HCT116 (cell line): ENCODE data around the gene KNDC1. TPM values are rescaled to one million over a fixed set of nuclear protein-coding genes. Genes with fewer than 3 reads are reported as not detected.

Experiments used
- ATAC-seq: fragments of 200-7000 bp; cut with Tn5 transposase; 2 replicates; pipeline ENCODE4 v1.9.1; 2020; ENCODE audit warnings: mild to moderate bottlenecking, moderate library complexity
- BruUV-seq: library from RNA; stranded (reverse); fragments of 400-500 nt; replicated peaks from 2 replicates; lab custom pipeline; 2021; lab: Mats Ljungman, UMichigan
- CTCF ChIA-PET: fragments of 300-600 bp; sonication (Branson Sonifier 250); formaldehyde crosslinking; loops from one replicate; lab custom pipeline; 2021; ENCODE audit warnings: antibody characterized with exemption; lab: Charles Lee
- POLR2A ChIA-PET: fragments of 300-600, 350-600 bp; sonication (Branson Sonifier 250); formaldehyde crosslinking; loops from one replicate; lab custom pipeline; 2021; ENCODE audit warnings: antibody characterized with exemption; lab: Charles Lee
- RAD21 ChIA-PET, 2 experiments: fragments of 300-600 bp; sonication (Branson Sonifier 250); formaldehyde crosslinking; loops; one replicate each; lab custom pipeline; 2023; ENCODE audit warnings: low total read pairs in 2 of 2; ENCODE audit not compliant: uncharacterized antibody in 2 of 2, unreplicated experiment in 2 of 2, low non-redundant PET in 1 of 2; lab: Charles Lee
- DNase-seq: peaks from one replicate; pipeline ENCODE4 v3.0.0-alpha.2; 2010; ENCODE audit warnings: low read depth, low spot score
- H2AFZ ChIP-seq: fragments of 200-600 bp; shearing (Covaris generic), sonication (generic); 2 replicates; pipeline ENCODE4 v1.6.1; 2017; ENCODE audit warnings: low read depth, mixed run types, mixed read lengths, antibody characterized with exemption, low read length; ENCODE audit not compliant: poor library complexity, severe bottlenecking
- H3K27ac ChIP-seq: 2 replicates; pipeline ENCODE4 v1.5.1; 2012; ENCODE audit warnings: low read depth, low read length
- H3K27me3 ChIP-seq: fragments of 200-600 bp; sonication (generic); 2 replicates; pipeline ENCODE4 v1.6.1; 2016; ENCODE audit warnings: mixed run types, low read length, mixed read lengths; ENCODE audit not compliant: insufficient read depth
- H3K36me3 ChIP-seq, 2 experiments: fragments of 200-500 bp in 1 of 2; fragments of 200-600 bp in 1 of 2; sonication (Bioruptor generic) in 1 of 2; sonication (generic) in 1 of 2; 2 replicates each; pipeline versions ENCODE4 v1.5.1 to v1.6.1; 2014 to 2016; ENCODE audit warnings: low read length in 2 of 2, inconsistent platforms in 1 of 2, mixed read lengths in 1 of 2, mixed run types in 1 of 2; ENCODE audit not compliant: insufficient read depth in 2 of 2, control insufficient read depth in 1 of 2
- H3K4me1 ChIP-seq, 2 experiments: fragments of 200-600 bp in 1 of 2; sonication (generic) in 1 of 2; 2 replicates each; pipeline versions ENCODE4 v1.5.1 to v1.6.1; 2012 to 2017; ENCODE audit warnings: low read length in 2 of 2, inconsistent platforms in 1 of 2, mild to moderate bottlenecking in 1 of 2, mixed read lengths in 1 of 2, mixed run types in 1 of 2, moderate library complexity in 1 of 2; ENCODE audit not compliant: insufficient read depth in 2 of 2, control insufficient read depth in 1 of 2
- H3K4me2 ChIP-seq: fragments of 200-600 bp; sonication (generic); 2 replicates; pipeline ENCODE4 v1.6.1; 2017; ENCODE audit warnings: mixed run types, low read length, mixed read lengths
- H3K4me3 ChIP-seq, 2 experiments: fragments of 200-600 bp in 1 of 2; sonication (generic) in 1 of 2; replicated peaks in 1 of 2; 2 replicates each; pipeline ENCODE4 v1.5.1; 2011 to 2016; ENCODE audit warnings: low read length in 2 of 2, control low read depth in 1 of 2, low read depth in 1 of 2, mild to moderate bottlenecking in 1 of 2, mixed read lengths in 1 of 2, mixed run types in 1 of 2
- H3K79me2 ChIP-seq: fragments of 200-600 bp; sonication (generic); 2 replicates; pipeline ENCODE4 v1.6.1; 2017; ENCODE audit warnings: mild to moderate bottlenecking, mixed run types, low read length, moderate library complexity, mixed read lengths; ENCODE audit not compliant: insufficient read depth
- H3K9ac ChIP-seq: fragments of 200-600 bp; sonication (generic); 2 replicates; pipeline ENCODE4 v1.6.1; 2016; ENCODE audit warnings: low read length, mixed read lengths
- H3K9me2 ChIP-seq: fragments of 200-600 bp; sonication (generic), shearing (Covaris generic); 2 replicates; pipeline ENCODE4 v1.6.1; 2017; ENCODE audit warnings: mixed run types, mild to moderate bottlenecking, moderate library complexity; ENCODE audit not compliant: insufficient read depth
- H3K9me3 ChIP-seq, 2 experiments: fragments of 200-500 bp in 1 of 2; fragments of 200-600 bp in 1 of 2; sonication (Bioruptor generic) in 1 of 2; sonication (generic) in 1 of 2; 2 replicates each; pipeline ENCODE4 v1.6.1; 2014 to 2017; ENCODE audit warnings: low read length in 2 of 2, mixed read lengths in 2 of 2, inconsistent platforms in 1 of 2, low read depth in 1 of 2, mild to moderate bottlenecking in 1 of 2, mixed run types in 1 of 2, moderate library complexity in 1 of 2; ENCODE audit not compliant: control insufficient read depth in 1 of 2, insufficient read depth in 1 of 2
- H4K20me1 ChIP-seq: fragments of 200-600 bp; sonication (generic), shearing (Covaris generic); 2 replicates; pipeline ENCODE4 v1.6.1; 2017; ENCODE audit warnings: mixed run types, mild to moderate bottlenecking, moderate library complexity; ENCODE audit not compliant: insufficient read depth
- ATF3 ChIP-seq: IDR thresholded peaks from 2 replicates; pipeline ENCODE4 v1.6.1; 2012
- CBX3 ChIP-seq: IDR thresholded peaks from 2 replicates; pipeline ENCODE4 v1.6.1; 2012; ENCODE audit warnings: low read depth
- CEBPB ChIP-seq: IDR thresholded peaks from 2 replicates; pipeline ENCODE4 v1.6.1; 2012; ENCODE audit warnings: low read depth
- EGR1 ChIP-seq: IDR thresholded peaks from 2 replicates; pipeline ENCODE4 v1.6.1; 2012; ENCODE audit warnings: low read depth
- ELF1 ChIP-seq: IDR thresholded peaks from 2 replicates; pipeline ENCODE4 v1.6.1; 2012; ENCODE audit warnings: low read depth, borderline replicate concordance
- EZH2 ChIP-seq: fragments of 200-600 bp; sonication (generic); IDR thresholded peaks from 2 replicates; pipeline ENCODE4 v1.6.1; 2017; ENCODE audit warnings: antibody characterized with exemption, mixed run types
- EZH2phosphoT487 ChIP-seq: fragments of 200-600 bp; IDR thresholded peaks from 2 replicates; pipeline ENCODE4 v1.6.1; 2018; ENCODE audit warnings: antibody characterized with exemption, borderline replicate concordance
- FOSL1 ChIP-seq: IDR thresholded peaks from 2 replicates; pipeline ENCODE4 v1.6.1; 2012; ENCODE audit warnings: low read depth
- JUND ChIP-seq: IDR thresholded peaks from 2 replicates; pipeline ENCODE4 v1.6.1; 2012
- POLR2A ChIP-seq: IDR thresholded peaks from 2 replicates; pipeline ENCODE4 v1.7.0; 2011; ENCODE audit warnings: borderline replicate concordance; ENCODE audit not compliant: insufficient read depth, insufficient read length; ENCODE audit errors: extremely low read depth
- RAD21 ChIP-seq: IDR thresholded peaks from 2 replicates; pipeline ENCODE4 v1.6.1; 2012; ENCODE audit warnings: low read depth, mild to moderate bottlenecking
- REST ChIP-seq: IDR thresholded peaks from 2 replicates; pipeline ENCODE4 v1.6.1; 2012; ENCODE audit warnings: low read depth
- SP1 ChIP-seq: IDR thresholded peaks from 2 replicates; pipeline ENCODE4 v1.6.1; 2012; ENCODE audit warnings: low read depth
- SRF ChIP-seq: IDR thresholded peaks from 2 replicates; pipeline ENCODE4 v1.6.1; 2012; ENCODE audit warnings: low read depth
- TCF7L2 ChIP-seq: IDR thresholded peaks from 2 replicates; pipeline ENCODE4 v1.7.0; 2011; ENCODE audit warnings: borderline replicate concordance, inconsistent platforms; ENCODE audit not compliant: insufficient read depth, insufficient read length; ENCODE audit errors: extremely low read depth
- ZFX ChIP-seq: fragments of 450-650 bp; IDR thresholded peaks from 2 replicates; pipeline ENCODE4 v1.6.1; 2017
- ZNF274 ChIP-seq: fragments of 200-500 bp; sonication (Bioruptor generic); IDR thresholded peaks from 2 replicates; pipeline ENCODE4 v1.6.1; 2014; ENCODE audit warnings: mild to moderate bottlenecking, low read depth, low read length, inconsistent platforms
- intact Hi-C: fragments of 100-400 bp; cut with micrococcal nuclease; formaldehyde crosslinking; loops from 2 replicates; pipeline ENCODE4 v1.10.0; 2022
- total RNA-seq: library from RNA; stranded (reverse); gene quantifications from one replicate; pipeline ENCODE4 v1.2.1, GENCODE V29; 2021; ENCODE audit not compliant: unreplicated experiment
- TF ChIP-seq, protein P1 (sequence below): IDR thresholded peaks from 2 replicates; pipeline ENCODE4 v1.6.1; 2011; ENCODE audit warnings: mild to moderate bottlenecking, low read length, moderate library complexity; ENCODE audit not compliant: insufficient replicate concordance; ENCODE audit errors: extremely low read depth
- TF ChIP-seq, protein P2 (sequence below), 3 experiments: fragments of 200-600 bp in 1 of 3; sonication (generic) in 1 of 3; IDR thresholded peaks in 2 of 3; conservative IDR thresholded peaks in 1 of 3; 2 replicates each; pipeline ENCODE4 v1.5.1; 2012 to 2017; ENCODE audit warnings: low read depth in 2 of 3, low read length in 2 of 3, antibody characterized with exemption in 1 of 3, borderline replicate concordance in 1 of 3, control low read depth in 1 of 3, mild to moderate bottlenecking in 1 of 3, mixed read lengths in 1 of 3, mixed run types in 1 of 3, moderate library complexity in 1 of 3; ENCODE audit not compliant: insufficient read depth in 1 of 3

Gene KNDC1
- total RNA-seq, 1 experiment from 2014 or later, result 3.6 TPM

DNA sequence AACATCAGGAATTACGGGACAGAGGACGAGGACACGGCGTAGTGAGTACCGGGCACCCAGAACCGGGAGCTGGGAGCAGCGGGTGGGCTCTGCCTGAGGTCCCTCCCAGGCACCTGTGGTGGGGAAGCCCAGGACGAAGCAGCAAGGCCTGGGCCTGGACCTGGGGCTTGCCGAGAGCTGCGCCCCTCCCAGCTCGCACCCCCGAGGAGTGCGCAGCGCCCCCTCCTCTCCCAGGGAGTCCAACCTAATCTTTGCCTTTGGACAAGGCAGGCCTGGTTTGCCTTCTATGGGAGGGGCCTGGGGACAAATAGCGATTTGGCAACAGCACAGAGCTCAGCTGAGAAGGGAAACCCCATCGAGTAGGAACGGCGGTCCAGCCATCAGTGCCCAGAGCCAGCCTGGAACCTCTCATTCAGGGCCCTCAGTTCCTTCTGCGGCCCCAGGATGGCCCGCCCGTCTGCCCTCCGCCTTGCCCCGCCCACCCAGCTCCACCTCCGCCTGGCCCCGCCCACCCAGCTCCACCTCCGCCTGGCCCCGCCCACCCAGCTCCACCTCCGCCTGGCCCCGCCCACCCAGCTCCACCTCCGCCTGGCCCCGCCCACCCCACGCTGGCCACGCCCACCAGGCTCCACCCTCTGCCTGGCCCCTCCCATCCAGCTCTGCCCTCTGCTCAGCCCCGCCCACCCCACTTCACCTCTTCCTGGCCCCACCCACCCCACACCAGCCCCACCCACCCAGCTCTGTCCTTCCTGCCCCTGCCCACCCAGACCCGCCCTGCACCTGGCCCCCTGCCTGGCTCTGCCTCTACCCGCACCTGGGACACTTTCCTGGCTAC is 32.5 kb upstream of the KNDC1 start:
- Histone ChIP-seq H3K9ac (no peak overlapping the region), H3K9me2 (no peaks in the 10 kb centered on the region), H3K9me3 (no peaks in the 10 kb centered on the region), H2AFZ (no peak overlapping the region), H3K27ac (no peak overlapping the region; the same call in 1 of the 2 replicates), H4K20me1 (no peaks in the 10 kb centered on the region), H3K79me2 (no peaks in the 10 kb centered on the region), H3K4me1 (peaks cover 0 to 4% of the 10 kb centered on the region in 2 experiments; a peak in 2 of 4 replicates), H3K4me3 (no peak overlapping the region), H3K36me3 (no peaks in the 10 kb centered on the region), H3K4me2 (no peak overlapping the region), H3K27me3 (no peaks in the 10 kb centered on the region)
- ATAC-seq, result peak; percentile 84
- DNase-seq, result peak; percentile 1
- intact Hi-C loops, result no loop called here
- POLR2A ChIA-PET, result no interaction called here
- CTCF ChIA-PET, result no interaction called here
- no peak for TF ChIP-seq ZNF274
- no peak for TF ChIP-seq CEBPB
- no peak for TF ChIP-seq ZFX
- no peak for TF ChIP-seq RAD21
- TF ChIP-seq EGR1, result no peak
- TF ChIP-seq, protein P1, sequence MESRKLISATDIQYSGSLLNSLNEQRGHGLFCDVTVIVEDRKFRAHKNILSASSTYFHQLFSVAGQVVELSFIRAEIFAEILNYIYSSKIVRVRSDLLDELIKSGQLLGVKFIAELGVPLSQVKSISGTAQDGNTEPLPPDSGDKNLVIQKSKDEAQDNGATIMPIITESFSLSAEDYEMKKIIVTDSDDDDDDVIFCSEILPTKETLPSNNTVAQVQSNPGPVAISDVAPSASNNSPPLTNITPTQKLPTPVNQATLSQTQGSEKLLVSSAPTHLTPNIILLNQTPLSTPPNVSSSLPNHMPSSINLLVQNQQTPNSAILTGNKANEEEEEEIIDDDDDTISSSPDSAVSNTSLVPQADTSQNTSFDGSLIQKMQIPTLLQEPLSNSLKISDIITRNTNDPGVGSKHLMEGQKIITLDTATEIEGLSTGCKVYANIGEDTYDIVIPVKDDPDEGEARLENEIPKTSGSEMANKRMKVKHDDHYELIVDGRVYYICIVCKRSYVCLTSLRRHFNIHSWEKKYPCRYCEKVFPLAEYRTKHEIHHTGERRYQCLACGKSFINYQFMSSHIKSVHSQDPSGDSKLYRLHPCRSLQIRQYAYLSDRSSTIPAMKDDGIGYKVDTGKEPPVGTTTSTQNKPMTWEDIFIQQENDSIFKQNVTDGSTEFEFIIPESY, result no peak
- TF ChIP-seq EZH2phosphoT487, result no peak
- TF ChIP-seq REST, result no peak
- TF ChIP-seq SP1, result no peak
- no peak for TF ChIP-seq SRF
- TF ChIP-seq ATF3, result no peak
- TF ChIP-seq JUND, result no peak
- no peak for TF ChIP-seq EZH2
- no peak for TF ChIP-seq POLR2A
- TF ChIP-seq, protein P2, sequence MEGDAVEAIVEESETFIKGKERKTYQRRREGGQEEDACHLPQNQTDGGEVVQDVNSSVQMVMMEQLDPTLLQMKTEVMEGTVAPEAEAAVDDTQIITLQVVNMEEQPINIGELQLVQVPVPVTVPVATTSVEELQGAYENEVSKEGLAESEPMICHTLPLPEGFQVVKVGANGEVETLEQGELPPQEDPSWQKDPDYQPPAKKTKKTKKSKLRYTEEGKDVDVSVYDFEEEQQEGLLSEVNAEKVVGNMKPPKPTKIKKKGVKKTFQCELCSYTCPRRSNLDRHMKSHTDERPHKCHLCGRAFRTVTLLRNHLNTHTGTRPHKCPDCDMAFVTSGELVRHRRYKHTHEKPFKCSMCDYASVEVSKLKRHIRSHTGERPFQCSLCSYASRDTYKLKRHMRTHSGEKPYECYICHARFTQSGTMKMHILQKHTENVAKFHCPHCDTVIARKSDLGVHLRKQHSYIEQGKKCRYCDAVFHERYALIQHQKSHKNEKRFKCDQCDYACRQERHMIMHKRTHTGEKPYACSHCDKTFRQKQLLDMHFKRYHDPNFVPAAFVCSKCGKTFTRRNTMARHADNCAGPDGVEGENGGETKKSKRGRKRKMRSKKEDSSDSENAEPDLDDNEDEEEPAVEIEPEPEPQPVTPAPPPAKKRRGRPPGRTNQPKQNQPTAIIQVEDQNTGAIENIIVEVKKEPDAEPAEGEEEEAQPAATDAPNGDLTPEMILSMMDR (IDR thresholded peaks at IDR 0.05 in 2 of 3, conservative IDR thresholded peaks at IDR 0.05 in 1 of 3; ENCODE audit: borderline replicate concordance in 1 of 3, insufficient read depth in 1 of 3, low read depth in 2 of 3, low read length in 2 of 3), result no peak
- no peak for TF ChIP-seq FOSL1
- TF ChIP-seq CBX3, result no peak
- no peak for TF ChIP-seq ELF1
- TF ChIP-seq TCF7L2, result no peak
- RAD21 ChIA-PET, result no interaction called here
- no TSS peak for BruUV-seq
